ENCODE data around the gene CABYR. TPM values are rescaled to one million over a fixed set of nuclear protein-coding genes. Genes with fewer than 3 reads are reported as not detected.

The CABYR gene
- polyA plus RNA-seq, 1 donor (not counting 4 experiments of a cell fraction or from before 2014, with no cell fraction given): 7.7 TPM

DNA sequence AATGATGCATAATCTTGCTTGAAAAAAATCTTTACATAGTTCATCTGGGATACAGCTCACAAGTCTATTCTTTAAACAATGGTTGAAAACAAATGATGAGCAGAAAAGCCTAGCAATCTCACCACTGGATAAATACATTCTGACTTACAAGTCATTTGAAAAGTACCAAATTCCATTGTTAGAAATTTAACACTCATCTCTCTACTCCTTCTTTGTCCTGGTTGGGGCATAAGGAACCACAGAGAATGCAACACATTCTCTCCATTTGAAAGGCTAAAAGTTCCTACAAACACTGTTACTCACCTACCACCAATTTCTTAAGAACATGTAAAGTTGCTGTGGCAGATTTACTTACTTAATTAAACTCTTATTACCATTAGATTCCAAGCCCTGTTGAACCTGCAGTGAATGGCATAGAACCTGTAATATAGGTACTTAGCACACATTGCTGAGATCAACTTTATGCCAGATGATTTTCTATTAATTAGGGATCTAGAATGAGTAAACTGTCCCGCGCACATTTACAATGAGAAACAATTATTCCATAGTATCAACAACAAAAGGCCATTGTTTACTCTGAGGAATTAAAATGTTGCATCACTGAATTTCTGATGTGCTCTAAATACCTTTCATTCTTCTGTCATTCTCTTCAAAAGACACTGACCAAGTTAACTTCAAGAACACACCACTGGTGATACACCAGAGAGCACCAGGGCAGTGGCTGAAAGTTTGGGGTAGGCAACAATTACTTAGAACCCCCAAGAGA, 69.6 kb downstream of the CABYR start:
- Histone ChIP-seq H3K9me3 (ENCODE audit: control insufficient read depth, low read depth, low read length) (no peaks in the 10 kb centered on the region), H3K79me2 (ENCODE audit: control insufficient read depth, insufficient read depth, low read length) (no peaks in the 10 kb centered on the region), H3K36me3 (ENCODE audit: control insufficient read depth in 2 of 2, extremely low read depth in 1 of 2, insufficient read depth in 2 of 2, low read length in 2 of 2) (no peaks in the 10 kb centered on the region), H3K27me3 (ENCODE audit: control insufficient read depth, extremely low read depth, insufficient read depth, low read length) (no peaks in the 10 kb centered on the region), H3K9ac (ENCODE audit: control insufficient read depth, extremely low read depth, insufficient read depth, low read length) (no peak overlapping the region), H3K4me2 (ENCODE audit: control insufficient read depth, extremely low read depth, insufficient read depth, low read depth, low read length) (no peak overlapping the region), H3K9me1 (ENCODE audit: control insufficient read depth, extremely low read depth, insufficient read depth, low read length) (no peaks in the 10 kb centered on the region), H3K4me3 (ENCODE audit: control insufficient read depth in 2 of 3, extremely low read depth in 1 of 3, insufficient read depth in 2 of 3, low read depth in 1 of 3, low read length in 3 of 3) (no peak overlapping the region), H3K27ac (ENCODE audit: control insufficient read depth, insufficient read depth, low read length) (no peak overlapping the region), H2AFZ (ENCODE audit: control insufficient read depth, low read length) (no peak overlapping the region), H3K4me1 (ENCODE audit: control insufficient read depth, extremely low read depth, insufficient read depth, low read length) (peaks cover 24% of the 10 kb centered on the region), H4K20me1 (ENCODE audit: control insufficient read depth, extremely low read depth, insufficient read depth, low read length) (no peaks in the 10 kb centered on the region)
- dilution Hi-C loops (cut with MboI; ENCODE audit: extremely low pct_ligation_motif_present, low sequenced_read_pairs): no loop called here
- TF ChIP-seq CTCF (optimal IDR thresholded peaks at IDR 0.05 in 1 of 3, IDR thresholded peaks at IDR 0.05 in 1 of 3, conservative IDR thresholded peaks at IDR 0.05 in 1 of 3; ENCODE audit: extremely low read depth in 1 of 3, insufficient read depth in 2 of 3, low read length in 3 of 3) (no peak), EZH2 (IDR thresholded peaks at IDR 0.05; ENCODE audit: low read length) (no peak)
- FAIRE-seq: peak; percentile 59
- no peak for DNase-seq (ENCODE audit: low read depth, low spot score)

GRCh38 chr18:24209558-24209957, 70.7 kb downstream of the CABYR start:
- H3K4me3 ChIP-seq (ENCODE audit: control insufficient read depth in 2 of 3, extremely low read depth in 1 of 3, insufficient read depth in 2 of 3, low read depth in 1 of 3, low read length in 3 of 3): peak overlapping the region in 1 of 3 experiments; percentile 22
- H3K9me1 ChIP-seq (ENCODE audit: control insufficient read depth, extremely low read depth, insufficient read depth, low read length): no peaks in the 10 kb centered on the region
- no peak for TF ChIP-seq EZH2 (IDR thresholded peaks at IDR 0.05; ENCODE audit: low read length)
- TF ChIP-seq CTCF (optimal IDR thresholded peaks at IDR 0.05 in 1 of 3, IDR thresholded peaks at IDR 0.05 in 1 of 3, conservative IDR thresholded peaks at IDR 0.05 in 1 of 3; ENCODE audit: extremely low read depth in 1 of 3, insufficient read depth in 2 of 3, low read length in 3 of 3): no peak
- H3K4me2 ChIP-seq (ENCODE audit: control insufficient read depth, extremely low read depth, insufficient read depth, low read depth, low read length): peak overlapping the region; percentile 32
- no peak overlapping the region for H2AFZ ChIP-seq (ENCODE audit: control insufficient read depth, low read length)
- DNase-seq (ENCODE audit: low read depth, low spot score): no peak
- no peak overlapping the region for H3K9ac ChIP-seq (ENCODE audit: control insufficient read depth, extremely low read depth, insufficient read depth, low read length)
- peak; percentile 59 for FAIRE-seq
- dilution Hi-C loops (cut with MboI; ENCODE audit: extremely low pct_ligation_motif_present, low sequenced_read_pairs): no loop called here
- no peaks in the 10 kb centered on the region for H3K36me3 ChIP-seq (ENCODE audit: control insufficient read depth in 2 of 2, extremely low read depth in 1 of 2, insufficient read depth in 2 of 2, low read length in 2 of 2)
- no peaks in the 10 kb centered on the region for H3K27me3 ChIP-seq (ENCODE audit: control insufficient read depth, extremely low read depth, insufficient read depth, low read length)
- no peaks in the 10 kb centered on the region for H3K9me3 ChIP-seq (ENCODE audit: control insufficient read depth, low read depth, low read length)
- H3K79me2 ChIP-seq (ENCODE audit: control insufficient read depth, insufficient read depth, low read length): no peaks in the 10 kb centered on the region
- H3K27ac ChIP-seq (ENCODE audit: control insufficient read depth, insufficient read depth, low read length): peak overlapping the region; percentile 4
- no peaks in the 10 kb centered on the region for H4K20me1 ChIP-seq (ENCODE audit: control insufficient read depth, extremely low read depth, insufficient read depth, low read length)
- peaks cover 34% of the 10 kb centered on the region for H3K4me1 ChIP-seq (ENCODE audit: control insufficient read depth, extremely low read depth, insufficient read depth, low read length)

Small RNA genes lying within 50 kb of the gene (small RNA-seq; reads per million reads assigned to genes)
- gene RF00017 (ENCODE audit: insufficient read length in 3 of 3, low read depth in 3 of 3, low replicate concordance in 1 of 3) (0 reads per million in 3 experiments), gene RNA5SP452 (ENCODE audit: insufficient read length in 3 of 3, low read depth in 3 of 3, low replicate concordance in 1 of 3) (0 to 0.33 (median 0) reads per million in 3 experiments), gene RNU5A-6P (ENCODE audit: insufficient read length in 3 of 3, low read depth in 3 of 3, low replicate concordance in 1 of 3) (0 reads per million in 3 experiments)

Other genes starting within 250 kb of the CABYR start
- 13.3 to 26.8 TPM (median 25.0 TPM) in 3 replicates for gene TTC39C, start 124.3 kb upstream of the CABYR start, polyA plus RNA-seq

Measured in keratinocyte (primary cell).